ENCODE results near the gene ILF2. TPM values are rescaled to one million over a fixed set of nuclear protein-coding genes. Genes with fewer than 3 reads are reported as not detected.

Gene ILF2
- total RNA-seq, 1 donor from 2014 or later = 148 TPM

DNA sequence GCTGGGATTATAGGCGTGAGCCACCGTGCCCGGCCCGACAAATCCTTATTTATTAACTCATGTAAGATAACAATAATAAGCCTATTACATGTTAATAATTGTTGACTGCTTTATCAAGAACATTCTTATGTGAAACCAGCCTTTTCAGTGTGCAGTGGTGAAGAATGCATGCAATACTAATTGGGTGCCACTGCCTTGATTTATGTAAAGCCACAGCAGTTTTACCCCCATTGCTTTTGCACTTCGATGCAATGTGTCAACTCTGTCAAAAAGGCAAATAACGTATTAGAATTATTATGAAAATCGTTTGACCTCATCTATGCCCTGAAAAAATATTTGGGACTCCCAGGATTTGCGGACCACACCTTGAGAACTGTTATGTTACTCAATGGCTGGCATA, 25.9 kb upstream of the ILF2 start:
- Histone ChIP-seq H3K9me3 (ENCODE audit: control insufficient read depth in 3 of 3, low read length in 3 of 3) (no peaks in the 10 kb centered on the region), H3K36me3 (ENCODE audit: control insufficient read depth in 3 of 3, insufficient read depth in 3 of 3, low read length in 3 of 3) (no peaks in the 10 kb centered on the region), H3K4me3 (ENCODE audit: low read length in 3 of 3) (no peak overlapping the region), H3K9ac (ENCODE audit: low read depth in 1 of 3, low read length in 3 of 3) (no peak overlapping the region), H3K27me3 (ENCODE audit: control insufficient read depth in 3 of 3, insufficient read depth in 3 of 3, low read length in 3 of 3) (no peaks in the 10 kb centered on the region), H3K4me1 (ENCODE audit: control insufficient read depth in 3 of 3, insufficient read depth in 3 of 3, low read length in 3 of 3) (peaks cover 6 to 11% (median 6%) of the 10 kb centered on the region in 3 donors), H3K27ac (ENCODE audit: low read depth, low read length) (peak overlapping the region; percentile 74)

DNA sequence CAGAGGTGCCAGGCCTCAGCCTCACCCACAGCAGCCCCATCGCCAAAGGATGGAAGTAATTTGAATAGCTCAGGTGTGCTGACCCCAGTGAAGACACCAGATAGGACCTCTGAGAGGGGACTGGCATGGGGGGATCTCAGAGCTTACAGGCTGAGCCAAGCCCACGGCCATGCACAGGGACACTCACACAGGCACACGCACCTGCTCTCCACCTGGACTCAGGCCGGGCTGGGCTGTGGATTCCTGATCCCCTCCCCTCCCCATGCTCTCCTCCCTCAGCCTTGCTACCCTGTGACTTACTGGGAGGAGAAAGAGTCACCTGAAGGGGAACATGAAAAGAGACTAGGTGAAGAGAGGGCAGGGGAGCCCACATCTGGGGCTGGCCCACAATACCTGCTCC, 22.7 kb upstream of the ILF2 start:
- Histone ChIP-seq H3K4me3 (ENCODE audit: low read length in 3 of 3) (no peak overlapping the region), H3K9ac (ENCODE audit: low read depth in 1 of 3, low read length in 3 of 3) (no peak overlapping the region), H3K27me3 (ENCODE audit: control insufficient read depth in 3 of 3, insufficient read depth in 3 of 3, low read length in 3 of 3) (no peaks in the 10 kb centered on the region), H3K9me3 (ENCODE audit: control insufficient read depth in 3 of 3, low read length in 3 of 3) (no peaks in the 10 kb centered on the region), H3K36me3 (ENCODE audit: control insufficient read depth in 3 of 3, insufficient read depth in 3 of 3, low read length in 3 of 3) (peaks cover 0 to 3% (median 2%) of the 10 kb centered on the region in 3 donors), H3K27ac (ENCODE audit: low read depth, low read length) (no peak overlapping the region), H3K4me1 (ENCODE audit: control insufficient read depth in 3 of 3, insufficient read depth in 3 of 3, low read length in 3 of 3) (peaks cover 0 to 5% (median 2%) of the 10 kb centered on the region in 3 donors)

DNA sequence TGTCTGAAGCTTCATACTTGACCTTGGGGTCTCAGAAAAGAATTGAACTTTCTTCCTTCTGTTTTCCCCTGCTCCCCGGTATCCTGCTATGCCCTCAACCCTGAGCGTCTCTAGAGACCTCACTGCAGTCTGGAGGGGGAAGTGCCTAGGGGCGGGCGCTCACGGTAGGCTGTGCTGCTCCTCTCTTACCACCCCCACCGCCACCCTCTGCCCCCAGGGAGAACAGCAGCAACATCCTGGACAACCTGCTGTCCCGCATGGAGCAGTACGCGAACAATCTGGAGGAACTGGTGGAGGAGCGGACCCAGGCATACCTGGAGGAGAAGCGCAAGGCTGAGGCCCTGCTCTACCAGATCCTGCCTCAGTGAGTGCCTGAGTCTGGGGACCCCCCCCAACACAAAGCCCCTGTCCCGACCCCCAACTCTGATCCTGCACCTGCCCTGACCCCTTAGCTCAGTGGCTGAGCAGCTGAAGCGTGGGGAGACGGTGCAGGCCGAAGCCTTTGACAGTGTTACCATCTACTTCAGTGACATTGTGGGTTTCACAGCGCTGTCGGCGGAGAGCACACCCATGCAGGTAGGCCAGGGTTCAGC, 18.0 kb upstream of the ILF2 start:
- H3K27me3 ChIP-seq (ENCODE audit: control insufficient read depth in 3 of 3, insufficient read depth in 3 of 3, low read length in 3 of 3) = no peaks in the 10 kb centered on the region
- no peaks in the 10 kb centered on the region for H3K4me1 ChIP-seq (ENCODE audit: control insufficient read depth in 3 of 3, insufficient read depth in 3 of 3, low read length in 3 of 3)
- H3K36me3 ChIP-seq (ENCODE audit: control insufficient read depth in 3 of 3, insufficient read depth in 3 of 3, low read length in 3 of 3) = peaks cover 0 to 14% (median 3%) of the 10 kb centered on the region in 3 donors
- no peak overlapping the region for H3K4me3 ChIP-seq (ENCODE audit: low read length in 3 of 3)
- no peak overlapping the region for H3K9ac ChIP-seq (ENCODE audit: low read depth in 1 of 3, low read length in 3 of 3)
- H3K9me3 ChIP-seq (ENCODE audit: control insufficient read depth in 3 of 3, low read length in 3 of 3) = no peaks in the 10 kb centered on the region
- no peak overlapping the region for H3K27ac ChIP-seq (ENCODE audit: low read depth, low read length)

DNA sequence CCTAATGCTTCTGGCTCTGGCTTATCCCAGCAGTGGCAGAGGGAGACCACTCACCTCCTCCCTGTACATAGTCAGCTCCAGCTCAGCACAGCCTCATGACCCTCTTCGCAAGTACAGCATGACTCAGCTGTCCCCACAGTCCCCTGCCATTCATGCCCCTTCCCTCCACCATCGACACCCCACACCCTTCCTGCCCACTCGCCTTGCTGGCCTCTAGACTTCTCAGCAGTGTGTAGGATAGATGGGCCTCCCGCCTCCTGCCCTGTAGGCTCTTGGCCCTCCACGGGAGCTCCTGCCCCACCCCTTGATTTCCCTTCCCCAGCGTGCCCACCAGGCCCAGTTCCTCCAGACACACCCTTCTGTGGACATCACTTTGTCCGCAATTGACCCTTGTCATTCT, 17.5 kb upstream of the ILF2 start:
- peaks cover 0 to 14% (median 3%) of the 10 kb centered on the region in 3 donors for H3K36me3 ChIP-seq (ENCODE audit: control insufficient read depth in 3 of 3, insufficient read depth in 3 of 3, low read length in 3 of 3)
- H3K9ac ChIP-seq (ENCODE audit: low read depth in 1 of 3, low read length in 3 of 3) = no peak overlapping the region
- no peak overlapping the region for H3K4me3 ChIP-seq (ENCODE audit: low read length in 3 of 3)
- H3K9me3 ChIP-seq (ENCODE audit: control insufficient read depth in 3 of 3, low read length in 3 of 3) = no peaks in the 10 kb centered on the region
- no peaks in the 10 kb centered on the region for H3K4me1 ChIP-seq (ENCODE audit: control insufficient read depth in 3 of 3, insufficient read depth in 3 of 3, low read length in 3 of 3)
- no peaks in the 10 kb centered on the region for H3K27me3 ChIP-seq (ENCODE audit: control insufficient read depth in 3 of 3, insufficient read depth in 3 of 3, low read length in 3 of 3)
- H3K27ac ChIP-seq (ENCODE audit: low read depth, low read length) = no peak overlapping the region

DNA sequence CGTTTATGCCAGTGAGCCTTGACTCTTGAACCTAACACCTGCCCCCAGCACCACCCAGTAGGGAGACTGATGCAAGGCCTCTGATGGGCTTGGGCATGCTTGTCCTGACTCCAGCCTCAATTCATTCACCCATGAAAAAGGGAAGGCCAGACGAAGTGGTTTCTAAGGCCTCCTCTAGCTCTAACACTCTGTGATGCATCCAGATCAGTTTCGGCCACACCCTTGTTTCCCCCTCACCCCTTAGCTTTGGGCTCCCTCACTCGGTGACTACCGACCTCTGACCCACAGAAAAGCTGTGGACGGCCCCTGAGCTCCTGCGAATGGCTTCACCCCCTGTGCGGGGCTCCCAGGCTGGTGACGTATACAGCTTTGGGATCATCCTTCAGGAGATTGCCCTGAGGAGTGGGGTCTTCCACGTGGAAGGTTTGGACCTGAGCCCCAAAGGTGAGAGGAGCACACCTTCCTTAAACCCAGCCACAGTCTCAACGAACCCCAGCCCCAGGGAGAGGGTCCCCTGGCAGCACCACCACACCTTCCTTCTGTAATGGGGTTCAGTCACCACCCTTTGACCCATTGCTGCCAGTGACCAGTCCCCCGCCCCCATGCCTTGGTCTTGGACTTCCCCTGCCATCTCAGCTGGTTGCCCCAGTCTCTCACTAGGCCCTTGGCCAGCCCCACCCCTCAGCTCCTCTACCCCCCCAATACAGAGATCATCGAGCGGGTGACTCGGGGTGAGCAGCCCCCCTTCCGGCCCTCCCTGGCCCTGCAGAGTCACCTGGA, 16.7 kb upstream of the ILF2 start:
- Histone ChIP-seq H3K4me1 (ENCODE audit: control insufficient read depth in 3 of 3, insufficient read depth in 3 of 3, low read length in 3 of 3) (no peaks in the 10 kb centered on the region), H3K9ac (ENCODE audit: low read depth in 1 of 3, low read length in 3 of 3) (peak overlapping the region in 1 of 3 donors; percentile 14), H3K9me3 (ENCODE audit: control insufficient read depth in 3 of 3, low read length in 3 of 3) (no peaks in the 10 kb centered on the region), H3K36me3 (ENCODE audit: control insufficient read depth in 3 of 3, insufficient read depth in 3 of 3, low read length in 3 of 3) (peaks cover 0 to 14% (median 3%) of the 10 kb centered on the region in 3 donors), H3K27me3 (ENCODE audit: control insufficient read depth in 3 of 3, insufficient read depth in 3 of 3, low read length in 3 of 3) (no peaks in the 10 kb centered on the region), H3K27ac (ENCODE audit: low read depth, low read length) (no peak overlapping the region), H3K4me3 (ENCODE audit: low read length in 3 of 3) (no peak overlapping the region)

DNA sequence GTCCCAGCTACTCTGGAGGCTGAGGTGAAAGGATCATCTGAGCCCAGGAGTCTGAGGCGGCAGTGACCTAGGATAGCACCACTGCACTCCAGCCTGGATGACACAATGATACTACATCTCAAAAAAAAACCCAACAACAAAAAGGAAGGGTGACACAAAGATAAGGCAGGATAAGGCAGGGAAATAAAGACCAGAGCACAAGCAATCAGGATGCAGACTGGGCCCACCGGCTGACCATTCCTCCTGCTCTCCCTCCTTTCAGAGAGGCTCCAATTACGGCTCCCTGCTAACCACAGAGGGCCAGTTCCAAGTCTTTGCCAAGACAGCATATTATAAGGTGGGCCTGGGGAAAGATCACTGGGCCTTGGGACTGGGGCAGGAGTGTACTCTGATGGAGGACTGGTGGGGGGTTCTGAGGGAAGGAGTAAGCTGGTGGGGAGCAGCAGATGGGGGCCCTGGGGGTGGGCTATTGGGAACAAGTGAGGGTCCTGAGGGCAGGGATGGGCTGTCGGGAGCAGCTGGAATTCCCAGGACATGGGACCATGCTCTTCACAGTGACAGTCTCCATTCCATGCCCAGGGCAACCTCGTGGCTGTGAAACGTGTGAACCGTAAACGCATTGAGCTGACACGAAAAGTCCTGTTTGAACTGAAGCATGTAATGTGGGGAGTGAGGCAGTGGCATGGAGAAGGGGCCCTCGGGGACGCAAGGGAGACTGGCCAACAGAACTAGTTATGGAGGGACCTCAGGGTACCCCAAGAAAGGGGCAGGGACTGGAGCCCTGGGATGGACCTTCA, 14.9 kb upstream of the ILF2 start:
- Histone ChIP-seq H3K4me3 (ENCODE audit: low read length in 3 of 3) (no peak overlapping the region), H3K9me3 (ENCODE audit: control insufficient read depth in 3 of 3, low read length in 3 of 3) (no peaks in the 10 kb centered on the region), H3K27me3 (ENCODE audit: control insufficient read depth in 3 of 3, insufficient read depth in 3 of 3, low read length in 3 of 3) (peaks cover 1 to 9% (median 2%) of the 10 kb centered on the region in 3 donors), H3K27ac (ENCODE audit: low read depth, low read length) (no peak overlapping the region), H3K4me1 (ENCODE audit: control insufficient read depth in 3 of 3, insufficient read depth in 3 of 3, low read length in 3 of 3) (no peaks in the 10 kb centered on the region), H3K9ac (ENCODE audit: low read depth in 1 of 3, low read length in 3 of 3) (no peak overlapping the region), H3K36me3 (ENCODE audit: control insufficient read depth in 3 of 3, insufficient read depth in 3 of 3, low read length in 3 of 3) (peaks cover 0 to 14% (median 3%) of the 10 kb centered on the region in 3 donors)

DNA sequence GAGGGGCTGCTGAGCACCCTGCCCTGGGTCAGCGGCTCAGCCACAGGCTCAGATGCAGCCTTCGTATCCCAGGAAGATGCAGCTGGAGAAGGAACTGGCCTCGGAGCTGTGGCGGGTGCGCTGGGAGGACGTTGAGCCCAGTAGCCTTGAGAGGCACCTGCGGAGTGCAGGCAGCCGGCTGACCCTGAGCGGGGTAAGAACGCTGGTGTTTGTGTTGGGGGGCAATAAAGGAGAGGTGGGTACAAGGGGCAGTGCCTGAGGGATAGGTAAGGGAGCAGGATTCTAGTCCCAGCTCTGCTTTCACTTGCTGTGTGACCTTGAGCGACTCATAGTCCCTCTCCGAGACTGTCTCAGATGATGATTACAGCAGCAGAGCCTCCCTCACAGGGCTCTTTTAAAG, 14.1 kb upstream of the ILF2 start:
- peaks cover 7 to 16% (median 10%) of the 10 kb centered on the region in 3 donors for H3K27me3 ChIP-seq (ENCODE audit: control insufficient read depth in 3 of 3, insufficient read depth in 3 of 3, low read length in 3 of 3)
- H3K4me1 ChIP-seq (ENCODE audit: control insufficient read depth in 3 of 3, insufficient read depth in 3 of 3, low read length in 3 of 3) = no peaks in the 10 kb centered on the region
- H3K27ac ChIP-seq (ENCODE audit: low read depth, low read length) = no peak overlapping the region
- no peak overlapping the region for H3K9ac ChIP-seq (ENCODE audit: low read depth in 1 of 3, low read length in 3 of 3)
- H3K4me3 ChIP-seq (ENCODE audit: low read length in 3 of 3) = no peak overlapping the region
- peaks cover 0 to 14% (median 3%) of the 10 kb centered on the region in 3 donors for H3K36me3 ChIP-seq (ENCODE audit: control insufficient read depth in 3 of 3, insufficient read depth in 3 of 3, low read length in 3 of 3)
- no peaks in the 10 kb centered on the region for H3K9me3 ChIP-seq (ENCODE audit: control insufficient read depth in 3 of 3, low read length in 3 of 3)

DNA sequence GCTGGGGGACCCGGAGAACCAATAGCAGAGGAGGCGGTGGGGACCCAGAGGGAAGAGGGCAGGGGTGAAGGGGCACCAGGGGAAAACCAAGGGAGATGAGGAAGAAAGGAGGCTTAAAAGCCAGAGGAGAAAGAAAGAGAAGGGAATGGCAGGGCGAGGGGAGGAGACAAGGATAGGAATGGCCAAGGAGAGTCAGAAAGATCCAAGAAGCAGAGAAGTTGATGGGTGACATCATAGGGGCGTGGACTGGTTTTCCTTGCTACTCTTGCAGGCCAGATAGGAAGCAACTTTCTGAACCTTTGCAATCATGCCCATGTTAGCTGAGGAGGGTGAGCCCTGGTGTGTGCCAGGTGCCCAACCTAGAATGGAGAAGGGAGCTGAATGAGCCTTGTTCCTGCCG, 13.1 kb upstream of the ILF2 start:
- Histone ChIP-seq H3K36me3 (ENCODE audit: control insufficient read depth in 3 of 3, insufficient read depth in 3 of 3, low read length in 3 of 3) (peaks cover 0 to 12% (median 0%) of the 10 kb centered on the region in 3 donors), H3K27ac (ENCODE audit: low read depth, low read length) (no peak overlapping the region), H3K9ac (ENCODE audit: low read depth in 1 of 3, low read length in 3 of 3) (no peak overlapping the region), H3K4me3 (ENCODE audit: low read length in 3 of 3) (no peak overlapping the region), H3K4me1 (ENCODE audit: control insufficient read depth in 3 of 3, insufficient read depth in 3 of 3, low read length in 3 of 3) (peaks cover 2 to 10% (median 4%) of the 10 kb centered on the region in 3 donors), H3K27me3 (ENCODE audit: control insufficient read depth in 3 of 3, insufficient read depth in 3 of 3, low read length in 3 of 3) (peaks cover 16 to 26% (median 20%) of the 10 kb centered on the region in 3 donors), H3K9me3 (ENCODE audit: control insufficient read depth in 3 of 3, low read length in 3 of 3) (no peaks in the 10 kb centered on the region)

DNA sequence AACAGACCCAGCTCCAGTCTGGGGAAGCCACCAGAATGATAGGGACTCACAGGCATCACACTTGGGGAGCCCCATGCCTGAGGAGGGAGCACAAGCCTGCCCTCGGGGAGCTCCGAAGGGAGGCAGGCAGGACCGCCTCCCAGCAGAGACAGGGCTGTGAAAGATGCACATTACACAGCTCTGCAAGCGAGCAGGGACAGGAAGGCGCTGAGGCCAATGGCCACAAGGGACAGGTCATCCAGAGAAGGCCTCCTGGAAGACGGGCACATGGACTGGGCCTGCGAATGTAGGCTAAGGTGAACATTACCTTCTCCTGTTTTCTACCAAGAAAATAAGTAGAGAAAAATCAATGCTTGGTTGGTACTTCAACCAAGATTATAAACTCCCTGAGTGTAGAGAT, 11.9 kb upstream of the ILF2 start:
- H3K9me3 ChIP-seq (ENCODE audit: control insufficient read depth in 3 of 3, low read length in 3 of 3) = no peaks in the 10 kb centered on the region
- H3K27me3 ChIP-seq (ENCODE audit: control insufficient read depth in 3 of 3, insufficient read depth in 3 of 3, low read length in 3 of 3) = peaks cover 23 to 37% (median 31%) of the 10 kb centered on the region in 3 donors
- H3K4me3 ChIP-seq (ENCODE audit: low read length in 3 of 3) = no peak overlapping the region
- no peak overlapping the region for H3K27ac ChIP-seq (ENCODE audit: low read depth, low read length)
- H3K36me3 ChIP-seq (ENCODE audit: control insufficient read depth in 3 of 3, insufficient read depth in 3 of 3, low read length in 3 of 3) = peaks cover 0 to 8% (median 0%) of the 10 kb centered on the region in 3 donors
- no peak overlapping the region for H3K9ac ChIP-seq (ENCODE audit: low read depth in 1 of 3, low read length in 3 of 3)
- peaks cover 10 to 21% (median 15%) of the 10 kb centered on the region in 3 donors for H3K4me1 ChIP-seq (ENCODE audit: control insufficient read depth in 3 of 3, insufficient read depth in 3 of 3, low read length in 3 of 3)

DNA sequence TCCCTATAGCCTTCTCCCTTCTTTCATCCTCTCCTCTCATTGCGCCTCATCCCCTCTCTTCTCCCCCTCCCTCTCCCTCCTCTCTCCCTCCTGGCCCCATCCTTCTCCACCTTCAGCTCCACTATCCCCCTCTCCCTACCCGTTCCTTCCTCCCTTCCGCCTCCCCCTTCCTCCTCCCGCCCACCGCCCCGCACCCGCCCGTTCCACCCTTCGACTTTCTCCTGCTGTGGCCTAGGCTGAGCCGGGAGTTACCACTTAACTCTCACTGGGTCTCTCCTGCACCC, 9.3 kb upstream of the ILF2 start:
- Histone ChIP-seq H3K4me1 (ENCODE audit: control insufficient read depth in 3 of 3, insufficient read depth in 3 of 3, low read length in 3 of 3) (peaks cover 10 to 24% (median 18%) of the 10 kb centered on the region in 3 donors), H3K4me3 (ENCODE audit: low read length in 3 of 3) (peak overlapping the region in 2 of 3 donors; percentile 63 to 74), H3K36me3 (ENCODE audit: control insufficient read depth in 3 of 3, insufficient read depth in 3 of 3, low read length in 3 of 3) (peaks cover 0 to 2% (median 0%) of the 10 kb centered on the region in 3 donors), H3K27me3 (ENCODE audit: control insufficient read depth in 3 of 3, insufficient read depth in 3 of 3, low read length in 3 of 3) (peaks cover 23 to 38% (median 33%) of the 10 kb centered on the region in 3 donors), H3K9me3 (ENCODE audit: control insufficient read depth in 3 of 3, low read length in 3 of 3) (no peaks in the 10 kb centered on the region), H3K9ac (ENCODE audit: low read depth in 1 of 3, low read length in 3 of 3) (no peak overlapping the region), H3K27ac (ENCODE audit: low read depth, low read length) (no peak overlapping the region)
